NCI-H2171 (cell line): ENCODE measurements around the gene SIGLEC1.

Experiments
- DNase-seq: peaks from one replicate; lab custom pipeline; 2025; lab: John Stamatoyannopoulos, UW

SIGLEC1 gene

DNA sequence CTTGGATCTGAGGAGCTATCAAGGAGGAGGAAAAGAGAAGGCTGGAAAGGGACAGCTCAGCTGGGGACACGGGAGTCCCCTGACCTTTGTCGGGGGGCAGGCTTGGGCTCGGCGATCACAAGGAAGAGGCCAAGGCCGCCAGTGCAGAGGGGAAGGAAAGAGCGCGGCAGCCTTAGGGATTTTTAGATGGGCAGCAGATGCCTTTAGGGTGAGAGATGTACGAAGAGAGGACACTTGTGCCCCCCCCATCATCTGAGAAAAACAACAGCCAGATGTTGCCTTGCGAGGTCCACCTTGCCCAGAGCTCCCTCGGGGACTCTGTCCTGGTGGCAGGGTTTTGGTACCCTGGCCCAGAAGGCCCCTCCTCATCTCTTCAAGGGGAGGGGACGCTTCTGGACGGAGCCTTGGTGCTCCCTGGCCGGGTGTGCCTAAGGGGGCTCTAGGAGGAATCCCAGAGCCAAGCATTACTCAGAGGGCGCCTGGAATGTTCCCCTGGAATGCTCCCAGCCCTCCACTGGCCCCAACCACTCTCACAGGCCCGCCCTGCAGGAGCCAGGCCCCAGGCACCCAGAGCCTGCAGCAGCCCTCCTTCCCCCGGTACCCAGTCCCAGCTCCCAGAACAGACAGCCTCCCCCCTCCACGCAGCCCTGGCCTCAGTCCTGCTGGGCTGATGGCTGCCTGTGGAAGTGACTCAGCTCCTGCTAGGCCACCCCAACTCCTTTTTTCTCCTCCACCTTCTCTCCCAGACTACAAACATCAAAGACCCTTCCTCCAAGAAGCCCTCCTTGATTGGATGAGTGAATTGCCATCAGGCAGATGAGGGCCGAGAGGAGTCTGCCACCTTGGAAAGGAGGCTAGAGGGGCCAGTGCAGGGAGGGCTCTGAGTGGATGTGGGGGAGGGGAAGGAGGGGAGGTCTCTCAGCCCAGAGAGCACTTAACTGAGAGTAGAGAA is 32.4 kb downstream of the SIGLEC1 start:
- no peak for DNase-seq

DNA sequence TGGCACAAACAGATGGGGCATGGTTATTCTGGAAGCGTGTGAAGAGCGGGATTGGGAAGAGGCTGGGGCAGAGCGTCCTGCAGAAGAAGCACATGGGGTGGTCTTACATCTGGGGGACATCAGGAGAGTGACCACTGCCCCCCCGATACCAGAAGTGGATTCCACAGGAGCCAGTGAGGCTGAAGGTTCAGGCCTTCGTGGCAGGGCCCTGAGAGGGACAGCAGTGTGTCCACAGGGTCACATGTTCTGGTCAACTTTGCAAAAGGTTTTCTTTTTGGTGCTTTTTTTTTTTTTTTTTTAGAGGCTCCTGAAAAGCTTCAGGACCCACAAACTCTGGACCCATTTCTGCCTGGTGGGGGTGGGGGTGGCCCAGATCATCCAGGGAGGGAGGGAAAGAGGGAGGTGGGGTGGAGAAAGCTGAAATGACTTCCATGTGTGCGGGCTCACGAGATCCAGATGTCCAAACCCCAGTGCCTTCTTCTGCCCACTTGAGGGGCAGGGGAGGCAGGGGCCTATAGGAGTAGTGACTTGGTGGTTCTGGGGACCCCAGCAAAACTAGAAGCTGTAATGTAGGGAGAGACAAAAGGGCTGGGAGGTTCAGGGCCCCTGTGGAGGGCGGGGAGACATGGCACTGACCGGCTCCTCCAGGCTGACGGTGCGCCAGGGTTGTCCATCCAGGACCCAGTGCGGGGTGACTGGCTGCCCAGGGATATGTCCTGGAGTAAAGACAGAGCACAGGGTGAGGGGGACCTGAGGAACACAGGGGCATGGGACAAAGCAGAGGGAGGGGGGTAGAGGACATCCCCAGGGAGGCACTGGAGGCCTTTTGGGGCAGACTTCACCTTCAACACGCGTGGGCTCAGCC is 33.3 kb downstream of the SIGLEC1 start:
- DNase-seq: no peak

DNA sequence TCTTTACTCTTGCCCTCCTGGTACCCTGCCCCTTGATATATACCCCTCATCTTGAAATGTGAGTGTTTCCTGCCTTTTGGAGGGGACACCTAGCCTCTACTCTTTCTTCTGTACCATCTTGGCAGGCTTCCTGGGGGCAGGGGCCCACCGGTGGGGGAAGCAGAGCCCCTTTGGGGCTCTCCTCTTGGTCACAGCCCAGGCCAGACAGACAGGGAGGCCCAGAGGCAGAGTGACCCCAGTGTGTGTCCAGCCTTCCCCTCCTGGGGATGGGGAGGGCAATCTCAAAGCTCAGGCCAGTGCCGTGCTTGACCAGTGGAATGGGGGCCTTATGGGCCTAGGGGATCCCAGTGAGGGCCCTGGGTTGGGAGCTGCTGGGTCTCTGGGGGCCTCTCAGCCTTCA is 34.2 kb downstream of the SIGLEC1 start:
- DNase-seq: no peak

DNA sequence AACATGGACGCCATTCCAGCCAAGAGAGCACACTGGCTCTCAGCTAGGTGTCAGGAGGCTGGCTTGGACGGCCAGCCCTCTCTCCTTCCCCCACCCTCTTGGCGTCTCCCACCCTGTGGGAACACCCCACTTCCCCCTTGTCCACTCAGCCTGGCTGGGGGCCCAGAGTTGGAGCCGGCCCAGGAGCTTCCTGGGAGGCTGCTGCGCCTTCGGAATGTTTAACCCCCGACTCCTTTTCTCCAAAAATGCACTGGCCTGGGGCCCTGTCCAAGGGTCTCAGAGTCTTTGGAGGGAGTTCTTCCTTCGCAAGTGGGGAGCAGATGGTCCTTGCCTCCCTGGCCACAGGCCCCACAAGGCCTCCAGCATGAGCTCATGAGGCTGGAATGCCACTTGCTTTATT is 34.7 kb downstream of the SIGLEC1 start:
- no peak for DNase-seq

DNA sequence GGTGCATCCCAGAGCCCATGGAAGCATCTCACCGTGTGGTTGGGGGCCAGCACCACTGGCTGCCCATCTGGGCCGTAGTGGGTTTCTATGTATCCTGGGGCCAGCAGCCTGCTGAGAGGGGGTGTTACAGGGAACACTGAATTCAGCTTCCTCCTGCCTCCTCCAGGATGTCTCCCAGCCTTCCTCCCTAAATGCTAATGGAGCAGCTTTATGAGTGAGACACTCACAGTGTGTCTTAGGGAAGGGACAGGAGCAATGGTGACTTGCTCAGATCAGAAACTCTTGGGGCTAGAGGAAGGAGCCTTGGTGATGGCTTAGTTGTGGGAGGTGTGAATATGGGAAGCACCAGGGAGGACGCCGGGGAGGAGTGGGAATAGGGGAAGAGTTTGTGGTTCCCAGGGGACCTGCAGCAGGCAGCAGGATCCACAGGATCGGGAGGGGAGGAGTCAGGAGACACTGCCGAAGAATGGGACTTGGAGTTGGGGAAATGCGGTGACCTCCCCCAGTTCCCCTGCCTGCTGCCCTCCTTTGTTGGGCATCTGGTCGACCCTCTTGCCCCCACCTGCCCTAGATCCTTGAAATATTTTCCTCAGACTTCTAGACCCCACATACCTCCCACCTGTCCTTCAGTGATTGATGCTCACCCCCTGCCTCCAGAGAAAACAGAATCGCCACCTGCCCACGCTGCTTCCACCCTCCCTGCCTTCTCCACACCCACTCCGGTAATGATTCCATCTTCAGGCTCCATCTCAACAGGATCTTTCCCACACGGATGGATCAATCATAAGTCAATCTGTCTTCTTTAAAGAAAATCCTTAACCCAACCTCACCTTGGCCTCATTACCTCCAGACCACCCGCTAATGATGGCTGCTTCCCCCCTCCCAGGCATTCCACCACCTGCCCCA is 37.2 kb downstream of the SIGLEC1 start:
- DNase-seq: no peak

DNA sequence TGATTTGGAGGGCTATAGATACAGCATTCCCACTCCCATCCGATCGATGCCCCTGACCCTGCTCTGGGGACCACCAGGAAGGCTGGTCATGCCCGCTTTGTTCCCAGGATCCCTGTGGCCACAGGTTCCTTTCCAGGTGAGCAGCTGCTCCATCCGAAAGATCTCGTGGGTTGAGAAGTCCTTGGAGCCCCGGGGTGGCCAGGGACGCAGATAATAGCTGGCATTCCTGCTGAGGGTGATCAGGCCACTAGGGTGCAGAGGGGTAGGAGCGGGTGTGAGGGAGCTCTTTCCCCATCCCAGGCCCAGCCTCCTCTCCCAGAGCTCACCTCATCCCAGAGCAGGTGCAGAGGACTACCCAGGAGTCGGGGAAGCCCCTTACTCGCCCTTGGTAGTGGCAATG is 38.0 kb downstream of the SIGLEC1 start:
- no peak for DNase-seq

DNA sequence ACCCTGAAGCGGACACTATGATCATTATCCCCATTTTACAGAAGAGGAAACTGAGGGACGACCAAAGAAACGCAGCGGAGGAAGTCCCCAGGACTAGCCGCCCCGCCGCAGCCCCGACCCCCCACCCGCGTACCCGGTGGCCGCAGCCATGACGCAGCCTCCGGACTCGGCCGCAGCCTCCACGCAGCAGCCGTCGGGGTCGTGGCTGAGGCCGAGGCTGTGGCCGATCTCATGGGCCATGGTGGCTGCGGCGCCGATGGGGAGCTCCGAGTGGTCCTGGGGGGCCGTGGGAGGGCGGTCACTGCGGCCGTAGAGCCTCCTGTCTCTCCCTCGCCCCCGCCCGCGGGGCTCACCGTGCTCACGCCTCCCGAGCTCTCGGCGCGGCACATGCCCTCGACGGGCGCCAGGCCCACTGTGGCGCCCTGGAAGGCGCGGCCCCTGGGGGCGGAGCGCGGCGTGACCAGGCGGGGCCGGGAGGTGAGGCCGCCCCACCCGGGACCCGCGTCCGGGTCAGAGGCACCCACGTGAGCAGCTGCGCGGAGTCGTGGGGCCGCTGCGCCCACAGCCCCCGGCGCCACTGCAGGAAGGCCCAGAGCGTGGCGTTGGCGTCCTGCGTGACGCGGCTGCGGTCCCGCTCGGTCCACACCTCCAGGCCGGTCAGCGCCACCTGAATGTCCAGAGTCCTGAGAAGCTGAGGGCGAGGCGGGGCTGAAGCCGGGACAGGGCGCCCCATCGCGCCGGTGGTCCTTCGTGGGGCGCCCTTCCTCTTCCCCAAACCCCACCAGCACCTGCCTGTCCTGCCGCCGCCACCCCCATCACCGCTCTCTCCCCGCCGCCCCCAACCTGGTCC is 39.0 kb downstream of the SIGLEC1 start:
- no peak for DNase-seq

DNA sequence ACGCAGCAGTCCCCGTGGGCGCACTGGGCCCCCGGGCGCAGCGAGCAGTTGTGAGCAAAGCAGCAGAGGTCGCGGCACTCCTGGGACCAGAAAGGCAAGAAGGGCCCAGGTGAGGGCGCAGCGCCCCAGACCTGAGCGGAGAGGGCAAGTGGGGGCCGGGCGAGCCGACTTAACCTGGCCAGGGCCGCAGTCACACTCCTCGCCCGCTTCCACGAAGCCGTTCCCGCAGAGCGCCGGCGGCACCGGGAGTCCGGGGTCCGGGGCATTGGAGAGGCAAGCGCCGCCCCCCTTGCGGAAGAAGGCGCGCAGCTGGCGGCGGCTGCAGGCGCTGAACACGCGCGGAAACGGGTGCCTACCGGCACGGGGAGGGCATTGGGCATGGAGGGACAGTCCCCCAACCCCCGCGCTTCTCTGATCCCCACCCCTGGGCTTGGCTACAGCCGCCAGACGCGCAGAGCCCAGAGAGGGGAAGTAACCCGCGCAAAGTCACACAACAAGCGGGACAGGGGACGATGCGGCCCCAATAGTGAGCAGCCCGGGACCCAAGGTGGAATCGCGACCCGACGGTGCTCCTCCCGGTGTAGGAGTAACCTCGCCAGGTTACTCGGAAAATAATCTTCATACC is 39.7 kb downstream of the SIGLEC1 start:
- DNase-seq: no peak

DNA sequence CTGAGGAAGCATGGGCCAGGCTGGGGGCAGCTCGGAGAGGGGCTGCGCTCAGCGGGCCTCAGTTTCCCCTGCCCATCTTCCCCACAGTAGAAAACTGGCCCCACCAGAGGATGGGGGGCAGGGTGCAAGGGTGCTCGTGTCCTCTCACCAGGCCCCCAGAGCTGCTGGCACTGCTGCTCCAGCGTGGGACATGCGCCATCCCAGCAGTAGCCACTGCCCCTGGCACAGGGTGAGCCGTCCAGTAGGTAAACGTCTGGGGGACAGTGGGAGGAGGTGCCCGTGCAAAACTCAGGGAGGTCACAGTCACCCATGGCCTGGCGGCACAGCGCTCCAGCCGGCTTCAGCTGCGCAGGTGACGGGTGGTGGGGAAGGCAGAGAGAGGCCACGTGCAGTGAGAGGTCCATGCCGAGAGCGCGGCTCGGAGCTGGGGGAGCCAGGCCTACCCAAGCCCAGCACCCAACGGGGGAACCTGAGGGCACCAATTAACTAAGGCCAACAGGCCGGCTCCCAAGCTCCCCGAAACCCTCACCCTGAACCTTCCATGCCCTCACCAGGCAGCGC is 40.3 kb downstream of the SIGLEC1 start:
- no peak for DNase-seq

DNA sequence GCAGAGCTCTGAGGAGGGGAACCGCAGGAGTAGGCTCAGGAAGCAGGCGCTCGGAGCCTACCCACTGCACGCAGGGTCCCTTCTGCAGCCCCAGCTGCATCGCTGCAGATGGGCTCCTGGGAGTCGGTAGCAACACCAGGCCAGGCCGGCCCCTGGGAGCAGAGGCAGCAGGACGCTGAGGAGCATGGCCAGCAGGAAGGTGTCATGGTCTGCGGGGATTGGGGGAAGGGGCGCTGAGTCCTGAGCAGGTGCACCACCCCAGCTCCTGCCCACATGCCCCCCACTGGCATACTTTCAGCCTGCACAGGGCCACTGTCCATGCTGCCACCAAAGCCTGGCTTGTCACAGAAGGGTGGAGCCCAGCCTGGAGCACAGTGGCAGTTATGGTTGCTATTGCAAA is 41.5 kb downstream of the SIGLEC1 start:
- no peak for DNase-seq

DNA sequence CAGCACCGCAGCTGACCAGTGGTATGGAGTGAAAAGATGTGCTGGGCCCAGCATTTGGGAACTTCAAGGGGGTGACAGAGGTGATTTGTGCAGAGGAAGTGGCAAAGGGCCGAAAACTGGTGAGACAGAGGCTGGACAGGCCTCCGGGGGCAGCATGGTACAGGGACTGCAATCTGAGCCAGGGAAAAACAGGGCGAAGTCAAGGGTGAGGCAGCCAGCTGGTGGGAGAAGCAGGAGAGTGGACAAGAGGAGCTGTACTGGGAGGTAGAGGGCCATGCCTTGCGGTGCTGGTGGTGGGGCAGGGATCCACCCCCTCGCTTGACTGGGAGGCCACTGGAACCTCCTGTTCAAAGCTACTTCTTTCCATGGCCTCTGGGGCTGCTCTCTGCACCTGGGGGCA is 41.9 kb downstream of the SIGLEC1 start:
- no peak for DNase-seq

DNA sequence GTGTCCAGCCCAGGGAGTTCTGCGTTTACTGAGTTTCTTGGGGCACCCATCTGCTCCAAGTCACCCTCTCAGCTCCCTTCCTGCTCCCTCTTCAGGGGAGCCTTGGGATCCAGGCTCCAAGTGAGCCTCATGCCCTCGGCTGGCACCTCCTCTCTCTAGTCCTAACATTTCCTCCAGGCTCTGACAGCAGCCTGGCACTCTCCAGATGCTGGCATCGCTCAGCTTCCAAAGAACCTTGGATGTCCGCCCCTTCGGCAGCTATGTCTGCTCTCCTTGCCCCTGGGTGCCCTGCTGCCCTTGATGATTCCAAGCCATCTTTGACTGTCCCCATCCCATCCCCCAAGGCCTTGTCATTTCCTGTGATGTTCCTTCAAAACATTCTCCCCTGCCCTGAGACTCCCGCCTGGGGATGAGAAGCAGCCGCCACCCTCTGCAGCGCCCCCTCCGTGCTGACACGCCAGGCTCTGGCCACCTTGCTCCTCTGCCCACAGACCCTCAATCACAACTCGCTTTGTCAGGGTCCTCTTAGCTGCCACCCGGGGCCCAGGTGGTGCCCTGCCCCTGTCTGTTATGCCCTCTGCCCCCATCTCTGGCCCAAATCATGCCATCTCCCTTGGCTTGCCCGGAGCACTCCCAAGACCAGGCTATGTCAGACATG is 42.6 kb downstream of the SIGLEC1 start:
- no peak for DNase-seq

DNA sequence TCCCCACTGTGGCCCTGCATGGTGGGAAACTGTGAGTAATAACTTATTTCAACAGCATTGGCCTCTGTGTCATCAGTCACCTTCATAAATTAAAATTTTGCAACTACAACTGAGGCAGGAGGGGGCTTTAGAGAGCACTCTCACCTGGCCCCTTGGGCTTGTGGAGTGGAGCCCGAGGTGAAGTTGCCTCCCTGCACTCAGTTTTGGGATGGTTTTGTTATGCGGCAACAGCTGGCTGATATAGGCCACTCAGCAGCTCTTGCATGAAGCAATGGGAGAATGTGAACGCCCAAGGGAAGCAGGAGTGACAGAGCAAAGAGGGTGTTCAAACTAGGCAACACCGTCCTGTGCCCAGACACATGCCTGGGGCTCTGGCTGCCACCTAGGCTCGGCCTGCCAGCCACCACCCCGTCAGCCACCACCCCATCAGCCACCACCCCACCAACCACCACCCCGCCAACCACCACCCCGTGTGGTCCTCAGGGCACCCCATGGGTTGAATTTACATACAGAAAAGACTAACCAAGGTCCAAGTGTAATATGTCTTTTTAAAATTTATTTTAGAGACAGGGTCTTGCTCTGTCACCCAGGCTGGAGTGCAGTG is 44.9 kb downstream of the SIGLEC1 start:
- no peak for DNase-seq

DNA sequence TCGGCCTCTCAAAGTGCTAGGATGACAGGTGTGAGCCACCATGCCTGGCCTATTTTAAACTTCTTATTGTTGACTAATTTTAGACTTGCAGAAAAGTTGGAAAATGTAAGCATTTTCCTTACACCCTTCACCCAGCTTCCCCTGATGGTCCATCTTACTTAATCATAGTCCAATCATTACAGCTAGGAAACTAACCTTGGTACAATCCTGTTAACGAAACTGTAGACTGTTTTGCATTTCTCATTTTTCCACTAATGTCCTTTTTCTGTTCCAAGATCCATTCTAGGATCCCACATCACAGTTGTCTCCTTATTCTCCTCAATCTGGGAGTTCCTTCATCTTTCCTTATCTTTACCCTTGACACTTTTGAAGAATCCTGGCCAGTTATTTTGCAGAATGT is 48.5 kb downstream of the SIGLEC1 start:
- DNase-seq: no peak

DNA sequence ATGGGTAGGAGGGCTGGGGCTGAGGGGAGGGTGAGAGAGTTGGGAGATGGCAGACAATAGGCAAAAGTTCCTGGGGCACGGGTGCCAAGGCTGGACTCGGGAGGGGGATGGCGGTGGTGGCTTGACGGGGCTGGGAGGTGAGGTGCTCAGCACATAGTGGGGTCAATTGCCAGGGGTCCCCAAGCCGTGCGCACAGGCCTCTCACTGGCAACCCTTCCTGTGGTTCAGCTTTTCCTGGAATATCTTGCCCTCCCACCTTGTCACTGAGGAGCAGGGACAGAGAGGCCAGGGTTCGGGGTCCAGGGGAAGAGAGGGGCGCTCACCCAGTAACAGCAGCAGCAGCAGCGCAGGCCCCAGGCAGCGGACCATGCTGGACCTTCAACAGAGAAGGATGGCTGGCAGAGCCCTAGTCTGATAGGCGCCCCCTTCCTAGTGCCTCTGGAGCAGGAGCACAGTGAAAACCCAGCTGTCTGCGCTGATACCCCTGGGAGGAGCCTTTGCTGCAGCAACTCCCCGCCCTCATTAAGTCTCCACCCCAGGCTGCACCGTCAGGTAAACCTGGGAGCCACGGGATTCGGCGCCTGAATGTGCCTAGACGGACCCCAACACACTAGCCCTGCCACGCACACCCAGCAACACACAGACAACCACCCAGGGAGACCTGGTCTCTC is 49.2 kb downstream of the SIGLEC1 start, which contains the start of gene GFRA4:
Gene GFRA4 (minus strand): TSS at position 369 of the 671 bp plus-strand sequence. CDS start 0 bp downstream, at position 369.
- no peak for DNase-seq
